CD14-positive monocyte (primary cell): ENCODE data around the gene ESPNL. TPM values are rescaled to one million over a fixed set of nuclear protein-coding genes. Genes with fewer than 3 reads are reported as not detected.

ENCODE experiments used
- DNase-seq, 3 donors: peaks; one replicate each; pipeline ENCODE4 v3.0.0-alpha.2; 2011 to 2022
- H2AFZ ChIP-seq: 2 replicates; pipeline ENCODE4 v1.6.0; 2012; ENCODE audit warnings: mild to moderate bottlenecking, low read depth, low read length, inconsistent platforms; ENCODE audit not compliant: insufficient read depth, poor library complexity, severe bottlenecking
- H3K27ac ChIP-seq, 2 donors: 1 replicate in 1 of 2; 2 replicates in 1 of 2; pipeline ENCODE4 v1.5.1; 2012 to 2013; ENCODE audit warnings: low read length in 2 of 2, control low read depth in 1 of 2, inconsistent platforms in 1 of 2, low read depth in 1 of 2, mild to moderate bottlenecking in 1 of 2
- H3K27me3 ChIP-seq, 2 donors: one replicate each; pipeline versions ENCODE4 v1.6.0 to v1.6.1; 2011 to 2013; ENCODE audit warnings: low read length in 2 of 2; ENCODE audit not compliant: control insufficient read depth in 2 of 2, insufficient read depth in 2 of 2
- H3K36me3 ChIP-seq, 2 donors: replicated peaks in 1 of 2; 1 replicate in 1 of 2; 2 replicates in 1 of 2; pipeline versions ENCODE4 v1.5.1 to v1.6.1; 2012 to 2013; ENCODE audit warnings: low read length in 2 of 2, control low read depth in 1 of 2, inconsistent platforms in 1 of 2, mild to moderate bottlenecking in 1 of 2; ENCODE audit not compliant: insufficient read depth in 2 of 2, control insufficient read depth in 1 of 2
- H3K4me1 ChIP-seq, 2 donors: 1 replicate in 1 of 2; 2 replicates in 1 of 2; pipeline versions ENCODE4 v1.5.1 to v1.6.1; 2012 to 2013; ENCODE audit warnings: low read length in 2 of 2, control low read depth in 1 of 2, inconsistent platforms in 1 of 2, mild to moderate bottlenecking in 1 of 2, moderate library complexity in 1 of 2; ENCODE audit not compliant: insufficient read depth in 2 of 2, control insufficient read depth in 1 of 2
- H3K4me2 ChIP-seq: replicated peaks from 2 replicates; pipeline ENCODE3; 2012; ENCODE audit warnings: low read length, moderate library complexity, mild to moderate bottlenecking; ENCODE audit not compliant: poor library complexity, severe bottlenecking; ENCODE audit errors: extremely low read depth
- H3K4me3 ChIP-seq, 3 experiments: fragments of 200-600 bp in 1 of 3; sonication (generic) in 1 of 3; replicated peaks in 1 of 3; 1 replicate in 2 of 3; 2 replicates in 1 of 3; pipeline ENCODE4 v1.5.1; 2011 to 2013; ENCODE audit warnings: low read length in 3 of 3, mild to moderate bottlenecking in 3 of 3, control low read depth in 2 of 3, low read depth in 2 of 3, inconsistent platforms in 1 of 3, moderate library complexity in 1 of 3
- H3K79me2 ChIP-seq: 2 replicates; pipeline ENCODE4 v1.6.0; 2012; ENCODE audit warnings: mild to moderate bottlenecking, control low read depth, inconsistent platforms, low read length, moderate library complexity; ENCODE audit not compliant: insufficient read depth
- H3K9ac ChIP-seq: 2 replicates; pipeline ENCODE4 v1.6.0; 2017; ENCODE audit warnings: low read length, mild to moderate bottlenecking; ENCODE audit not compliant: insufficient read depth, poor library complexity, severe bottlenecking
- H3K9me3 ChIP-seq, 2 donors: replicated peaks in 1 of 2; 1 replicate in 1 of 2; 2 replicates in 1 of 2; pipeline versions ENCODE4 v1.5.1 to v1.6.1; 2012 to 2013; ENCODE audit warnings: low read length in 2 of 2, control low read depth in 1 of 2; ENCODE audit not compliant: control insufficient read depth in 1 of 2, insufficient read depth in 1 of 2
- H4K20me1 ChIP-seq: 2 replicates; pipeline ENCODE4 v1.6.0; 2012; ENCODE audit warnings: mild to moderate bottlenecking, low read length, control low read depth, moderate library complexity; ENCODE audit not compliant: insufficient read depth
- H3K27ac Mint-ChIP-seq, 7 donors: one replicate each; pipeline ENCODE4 v1.8.0; 2020; ENCODE audit warnings: mild to moderate bottlenecking in 7 of 7, mixed read lengths in 7 of 7, moderate library complexity in 6 of 7, inconsistent platforms in 2 of 7
- H3K27me3 Mint-ChIP-seq, 3 donors: one replicate each; pipeline ENCODE4 v1.8.0; 2021 to 2022; ENCODE audit warnings: low read depth in 3 of 3, mild to moderate bottlenecking in 3 of 3, mixed read lengths in 3 of 3, moderate library complexity in 3 of 3, inconsistent platforms in 1 of 3
- H3K36me3 Mint-ChIP-seq, 2 donors: one replicate each; pipeline ENCODE4 v1.8.0; 2020; ENCODE audit warnings: mixed read lengths in 2 of 2, inconsistent platforms in 1 of 2, mild to moderate bottlenecking in 1 of 2
- H3K4me1 Mint-ChIP-seq: one replicate; pipeline ENCODE4 v1.8.0; 2020; ENCODE audit warnings: mild to moderate bottlenecking, mixed read lengths
- H3K4me3 Mint-ChIP-seq, 2 donors: one replicate each; pipeline ENCODE4 v1.8.0; 2020; ENCODE audit warnings: mild to moderate bottlenecking in 2 of 2, mixed read lengths in 2 of 2, moderate library complexity in 1 of 2
- H3K9me3 Mint-ChIP-seq, 7 donors: one replicate each; pipeline ENCODE4 v1.8.0; 2020 to 2022; ENCODE audit warnings: mixed read lengths in 7 of 7, mild to moderate bottlenecking in 6 of 7, moderate library complexity in 6 of 7, inconsistent platforms in 2 of 7
- CTCF ChIP-seq: fragments of 200-600 bp; IDR thresholded peaks from one replicate; pipeline ENCODE4 v1.8.0; 2022; ENCODE audit warnings: antibody characterized with exemption, mild to moderate bottlenecking
- WGBS: methylation state at CpG from one replicate; pipeline ENCODE4 v1.1.5; 2013; ENCODE audit warnings: missing lambda C conversion rate; ENCODE audit not compliant: insufficient coverage; 5-methylcytosine and 5-hydroxymethylcytosine counted together
- intact Hi-C, 2 donors: fragments of 100-400 bp; cut with micrococcal nuclease; formaldehyde crosslinking; loops; one replicate each; pipeline versions ENCODE4 v1.15.0 to v1.15.1; 2023
- polyA plus RNA-seq, 3 donors: library from polyadenylated mRNA; depleted of rRNA in 1 of 3; unstranded in 2 of 3; stranded (reverse) in 1 of 3; fragments of 300-500 nt in 2 of 3; fragments of >200 nt in 1 of 3; fragmentation: Illumina TruSeq in 2 of 3; gene quantifications; 1 replicate in 2 of 3; 2 replicates in 1 of 3; pipeline ENCODE4 v1.2.3, GENCODE V29; 2012 to 2021

ESPNL gene
- polyA plus RNA-seq, 3 donors = not detected

- WGBS = 98% methylated on average over 11 of the region's 16 CpGs
- TF ChIP-seq CTCF = no peak
- peaks cover 13% of the 10 kb centered on the region for H3K4me1 Mint-ChIP-seq
- H2AFZ ChIP-seq = no peak overlapping the region
- H3K4me1 ChIP-seq = peaks cover 16% of the 10 kb centered on the region in 2 donors
- H4K20me1 ChIP-seq = no peaks in the 10 kb centered on the region
- H3K36me3 ChIP-seq = no peaks in the 10 kb centered on the region
- H3K4me2 ChIP-seq = no peak overlapping the region
- H3K27ac ChIP-seq = no peak overlapping the region
- no peaks in the 10 kb centered on the region for H3K9me3 Mint-ChIP-seq
- no peak overlapping the region for H3K9ac ChIP-seq
- no peak overlapping the region for H3K4me3 Mint-ChIP-seq
- H3K9me3 ChIP-seq = no peaks in the 10 kb centered on the region
- peak overlapping the region in 1 of 7 donors; percentile 7 for H3K27ac Mint-ChIP-seq
- peaks cover 0 to 3% (median 2%) of the 10 kb centered on the region in 3 donors for H3K27me3 Mint-ChIP-seq
- intact Hi-C loops = no loop called here
- H3K4me3 ChIP-seq = no peak overlapping the region
- no peaks in the 10 kb centered on the region for H3K27me3 ChIP-seq
- H3K36me3 Mint-ChIP-seq = peaks cover 17 to 19% of the 10 kb centered on the region in 2 donors
- no peak for DNase-seq
- no peaks in the 10 kb centered on the region for H3K79me2 ChIP-seq
Observed at GRCh38 chr2:238091436-238092060, 8.6 kb upstream of the ESPNL start.

DNA sequence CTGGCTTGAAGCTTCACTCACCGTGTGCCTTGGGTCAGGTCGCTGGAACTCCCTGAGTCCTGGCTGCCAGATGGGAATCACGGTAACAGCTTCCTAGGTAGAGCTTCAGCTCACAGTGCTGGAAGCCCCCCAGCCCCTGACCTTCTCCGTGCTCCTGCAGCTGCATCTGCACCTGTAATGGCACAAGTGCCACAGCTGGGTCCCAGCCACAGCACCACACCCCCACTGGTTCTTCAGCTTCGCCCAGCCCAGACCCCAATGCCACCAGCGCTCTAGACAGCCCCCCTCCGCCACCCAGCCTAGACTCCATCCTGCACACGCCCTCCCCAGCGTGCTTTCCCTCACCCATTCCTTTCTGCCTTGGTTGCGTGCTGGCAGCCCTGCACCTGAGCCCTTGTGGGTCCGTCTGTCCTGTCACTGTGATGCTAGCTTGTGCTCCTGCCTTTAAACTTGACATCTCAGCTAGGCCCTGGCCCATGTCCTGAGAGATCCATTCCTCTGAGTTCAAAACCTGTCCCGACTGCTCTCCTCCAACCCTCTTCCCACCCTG lies 7.6 kb upstream of the ESPNL start:
- DNase-seq = no peak

More for the DNA sequence above, 7.6 kb upstream of the ESPNL start:
- Mint-ChIP-seq H3K27ac (peak overlapping the region in 1 of 7 donors; percentile 55), H3K4me1 (peaks cover 4% of the 10 kb centered on the region), H3K36me3 (peaks cover 17 to 19% of the 10 kb centered on the region in 2 donors), H3K27me3 (peaks cover 0 to 3% (median 2%) of the 10 kb centered on the region in 3 donors), H3K4me3 (no peak overlapping the region), H3K9me3 (no peaks in the 10 kb centered on the region)
- peaks cover 6% of the 10 kb centered on the region in 2 donors for H3K4me1 ChIP-seq
- no peak overlapping the region for H3K4me2 ChIP-seq
- intact Hi-C loops = no loop called here
- H3K27me3 ChIP-seq = no peaks in the 10 kb centered on the region
- no peaks in the 10 kb centered on the region for H3K9me3 ChIP-seq
- no peaks in the 10 kb centered on the region for H3K79me2 ChIP-seq
- no peaks in the 10 kb centered on the region for H3K36me3 ChIP-seq
- no peak overlapping the region for H3K27ac ChIP-seq
- H2AFZ ChIP-seq = no peak overlapping the region
- 99% methylated on average over 12 of the region's 12 CpGs for WGBS
- TF ChIP-seq CTCF = no peak
- H3K9ac ChIP-seq = no peak overlapping the region
- H3K4me3 ChIP-seq = no peak overlapping the region
- H4K20me1 ChIP-seq = no peaks in the 10 kb centered on the region
